HUES64 (cell line): ENCODE measurements around the gene IQCH.

Source experiments
- H3K27ac ChIP-seq: 2 replicates; pipeline ENCODE4 v1.7.0; 2013; ENCODE audit warnings: low read depth, low read length, inconsistent platforms
- H3K27me3 ChIP-seq: 2 replicates; pipeline ENCODE4 v1.6.1; 2013; ENCODE audit warnings: mild to moderate bottlenecking, low read length; ENCODE audit not compliant: insufficient read depth
- H3K36me3 ChIP-seq: 2 replicates; pipeline ENCODE4 v1.6.1; 2013; ENCODE audit warnings: mild to moderate bottlenecking, low read length; ENCODE audit not compliant: insufficient read depth
- H3K4me1 ChIP-seq: 2 replicates; pipeline ENCODE4 v1.6.1; 2013; ENCODE audit warnings: mild to moderate bottlenecking, low read length, moderate library complexity; ENCODE audit not compliant: insufficient read depth
- H3K4me3 ChIP-seq: 2 replicates; pipeline ENCODE4 v1.5.1; 2013; ENCODE audit warnings: mild to moderate bottlenecking, low read length, moderate library complexity
- H3K9ac ChIP-seq: 2 replicates; pipeline ENCODE4 v1.6.1; 2013; ENCODE audit warnings: mild to moderate bottlenecking, low read depth, low read length
- H3K9me3 ChIP-seq: 2 replicates; pipeline ENCODE4 v1.6.1; 2013; ENCODE audit warnings: low read depth, low read length; ENCODE audit not compliant: insufficient read depth
- WGBS: fragments of 150-250, 120-280 bp; methylation state at CpG from one replicate; pipeline ENCODE4 v1.1.7; 2013; ENCODE audit warnings: missing lambda C conversion rate; 5-methylcytosine and 5-hydroxymethylcytosine counted together

The IQCH gene

DNA sequence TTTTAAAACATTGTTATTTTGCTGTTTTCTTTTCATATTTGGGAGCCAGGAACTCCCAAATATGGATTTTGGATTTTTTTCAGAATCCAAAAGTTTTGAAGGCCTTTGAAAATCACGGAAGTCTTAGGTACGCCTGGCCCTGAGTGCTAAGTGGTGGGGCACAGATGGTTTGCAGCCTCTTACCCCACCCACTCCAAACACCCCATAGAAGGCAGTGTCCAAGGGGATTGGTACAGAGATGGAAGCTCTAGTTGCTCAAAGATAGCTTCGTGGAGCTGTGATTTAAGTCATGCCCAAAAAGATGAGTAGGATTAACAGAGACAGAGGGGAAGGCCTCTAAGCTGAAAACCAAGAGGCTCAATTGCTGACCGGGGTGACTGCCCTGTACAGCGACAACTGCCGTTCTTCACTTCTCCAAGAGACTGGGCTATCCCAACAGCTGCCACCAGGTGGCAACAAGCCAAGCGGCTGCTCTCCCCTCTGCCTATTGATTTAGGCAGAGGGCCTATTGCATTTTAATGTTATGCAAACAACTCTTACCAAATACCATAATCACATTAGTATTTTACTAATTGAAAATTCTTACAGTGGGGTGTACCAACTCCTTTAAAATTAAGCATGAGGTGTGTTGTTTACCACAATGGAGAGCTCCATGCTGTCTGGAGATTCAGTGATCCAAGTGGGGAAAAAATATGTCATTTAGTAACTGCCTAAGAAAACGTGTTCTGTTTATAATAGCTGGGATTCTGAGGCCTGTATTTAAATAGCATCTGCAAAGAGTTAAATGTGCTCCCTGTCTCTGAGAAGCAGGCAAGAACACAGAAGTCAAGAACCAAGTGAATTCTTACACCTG lies 202.3 kb downstream of the IQCH start:
- H3K36me3 ChIP-seq = no peaks in the 10 kb centered on the region
- 41% methylated on average over 8 of the region's 8 CpGs for WGBS
- H3K9ac ChIP-seq = no peak overlapping the region
- no peak overlapping the region for H3K27ac ChIP-seq
- no peaks in the 10 kb centered on the region for H3K4me1 ChIP-seq
- peaks cover 7% of the 10 kb centered on the region for H3K9me3 ChIP-seq
- no peak overlapping the region for H3K4me3 ChIP-seq
- H3K27me3 ChIP-seq = no peaks in the 10 kb centered on the region

DNA sequence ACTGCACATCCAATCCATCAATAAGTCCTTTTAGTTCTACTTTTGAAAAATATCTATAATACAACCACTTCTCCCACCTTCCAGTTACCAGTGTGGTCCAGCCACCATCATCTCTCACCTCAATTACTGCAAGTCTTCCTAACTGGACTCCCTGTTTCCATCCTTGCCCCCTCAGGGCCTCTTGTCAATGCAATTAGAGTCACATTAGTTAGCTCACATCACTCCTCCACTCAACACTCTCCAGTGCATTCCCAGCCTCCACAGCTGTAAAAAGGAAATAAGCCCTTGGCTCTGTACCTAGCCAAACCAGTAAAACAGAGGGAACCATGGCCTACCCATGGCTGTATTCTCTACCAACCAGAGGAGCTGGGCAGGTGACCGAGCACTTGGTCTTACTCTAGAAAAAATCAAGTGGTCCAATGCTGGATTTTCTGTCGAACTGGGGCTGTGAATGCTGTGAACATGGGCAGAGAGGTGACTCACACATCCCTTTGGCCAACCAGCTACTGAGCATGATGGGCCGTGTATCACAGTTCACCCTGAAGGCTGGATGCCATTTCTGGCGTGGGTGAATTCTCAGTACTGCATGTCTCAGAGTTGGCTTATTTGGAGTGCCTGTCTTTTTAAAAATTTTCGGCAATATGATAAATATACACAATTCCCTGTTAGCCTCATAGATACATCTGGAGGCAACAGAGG lies 203.9 kb downstream of the IQCH start:
- H3K9ac ChIP-seq = no peak overlapping the region
- WGBS = 87% methylated on average over 4 of the region's 5 CpGs
- H3K36me3 ChIP-seq = no peaks in the 10 kb centered on the region
- no peaks in the 10 kb centered on the region for H3K27me3 ChIP-seq
- H3K4me1 ChIP-seq = no peaks in the 10 kb centered on the region
- no peak overlapping the region for H3K27ac ChIP-seq
- peaks cover 7% of the 10 kb centered on the region for H3K9me3 ChIP-seq
- no peak overlapping the region for H3K4me3 ChIP-seq

DNA sequence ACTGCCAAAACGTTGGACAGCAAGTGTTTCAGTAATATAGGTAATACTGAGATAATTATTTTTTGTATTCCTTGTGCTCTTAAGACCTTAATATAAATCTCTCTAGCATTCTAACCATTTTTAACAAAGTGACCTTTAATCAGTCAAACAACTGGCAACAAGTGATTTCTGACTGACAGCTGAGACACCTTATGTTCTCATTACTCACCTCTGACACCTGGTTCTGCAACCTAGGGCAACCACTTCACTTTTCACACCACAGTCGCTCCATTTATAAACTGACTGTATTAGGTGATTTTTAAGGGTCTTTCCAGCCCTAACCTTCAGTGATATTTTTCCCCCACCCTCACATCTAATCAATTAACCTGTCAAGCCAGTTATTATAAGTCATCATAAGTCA lies 205.9 kb downstream of the IQCH start:
- 92% methylated on average over 1 of the region's 2 CpGs for WGBS
- H3K4me1 ChIP-seq = no peaks in the 10 kb centered on the region
- no peak overlapping the region for H3K9ac ChIP-seq
- no peaks in the 10 kb centered on the region for H3K27me3 ChIP-seq
- no peaks in the 10 kb centered on the region for H3K9me3 ChIP-seq
- H3K27ac ChIP-seq = no peak overlapping the region
- no peak overlapping the region for H3K4me3 ChIP-seq
- H3K36me3 ChIP-seq = no peaks in the 10 kb centered on the region

DNA sequence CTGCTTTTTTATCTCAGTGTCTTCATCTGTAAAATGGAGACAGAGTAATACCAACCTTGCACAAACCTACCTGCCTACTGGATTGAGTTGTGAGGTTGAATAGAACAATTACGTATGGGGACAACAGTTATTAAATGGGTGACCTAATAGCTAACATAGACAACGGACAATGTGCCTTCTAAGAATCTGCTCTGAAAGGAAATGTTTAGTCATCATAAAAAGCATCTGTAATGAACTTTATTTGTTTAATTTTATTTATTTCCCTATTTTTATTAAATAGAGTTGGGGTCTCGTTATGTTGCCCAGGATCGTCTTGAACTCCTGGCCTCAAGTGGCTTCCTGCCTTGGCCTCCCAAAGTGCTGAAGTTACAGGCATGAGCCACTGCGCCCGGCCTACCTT lies 207.1 kb downstream of the IQCH start:
- no peak overlapping the region for H3K4me3 ChIP-seq
- no peaks in the 10 kb centered on the region for H3K4me1 ChIP-seq
- H3K27ac ChIP-seq = no peak overlapping the region
- no peaks in the 10 kb centered on the region for H3K36me3 ChIP-seq
- H3K27me3 ChIP-seq = no peaks in the 10 kb centered on the region
- WGBS = 94% methylated on average over 6 of the region's 6 CpGs
- H3K9me3 ChIP-seq = no peaks in the 10 kb centered on the region
- H3K9ac ChIP-seq = no peak overlapping the region

DNA sequence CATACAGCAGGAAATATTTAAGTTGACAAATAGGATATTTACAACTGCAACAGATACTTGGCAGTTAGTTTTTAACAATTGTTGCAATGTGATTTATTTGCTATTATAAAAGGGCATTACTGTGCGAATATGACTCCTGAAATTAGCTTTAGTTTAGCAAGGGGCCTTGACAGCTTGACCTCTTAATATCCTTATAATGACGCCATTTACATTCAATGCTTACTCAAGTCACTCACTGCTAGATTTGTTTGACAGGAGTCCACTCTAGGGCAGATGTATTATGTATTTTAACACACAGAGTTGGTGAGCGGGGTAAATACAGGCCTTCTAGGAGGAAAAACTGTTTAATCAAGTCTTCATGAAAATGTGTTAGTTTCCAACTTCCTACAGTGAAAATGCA lies 208.3 kb downstream of the IQCH start:
- no peaks in the 10 kb centered on the region for H3K27me3 ChIP-seq
- H3K36me3 ChIP-seq = no peaks in the 10 kb centered on the region

DNA sequence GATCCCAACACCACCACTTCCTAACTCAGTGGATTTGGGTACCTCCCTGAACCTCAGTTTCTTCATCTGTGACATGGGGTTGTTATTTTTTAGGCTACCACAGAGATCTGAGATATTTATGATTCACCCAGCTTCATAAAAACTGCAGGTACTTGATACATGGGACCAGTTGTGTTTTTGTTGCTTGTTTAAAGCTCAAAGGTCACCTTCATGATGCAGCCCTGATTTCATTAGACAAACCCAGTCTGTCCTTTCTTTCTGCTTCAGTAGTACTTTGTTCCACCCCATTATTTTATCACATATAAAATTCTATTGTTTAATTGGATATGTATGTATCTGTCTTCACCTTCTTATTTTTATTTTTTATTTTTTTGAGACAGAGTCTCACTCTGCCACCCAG lies 208.9 kb downstream of the IQCH start:
- Histone ChIP-seq H3K36me3 (no peaks in the 10 kb centered on the region), H3K27ac (no peak overlapping the region), H3K27me3 (no peaks in the 10 kb centered on the region), H3K4me1 (no peaks in the 10 kb centered on the region), H3K9me3 (no peaks in the 10 kb centered on the region), H3K4me3 (no peak overlapping the region), H3K9ac (no peak overlapping the region)

More for the DNA sequence above, 208.3 kb downstream of the IQCH start:
- no peak overlapping the region for H3K4me3 ChIP-seq
- H3K27ac ChIP-seq = no peak overlapping the region
- H3K9me3 ChIP-seq = no peaks in the 10 kb centered on the region
- 97% methylated on average over 3 of the region's 3 CpGs for WGBS
- no peaks in the 10 kb centered on the region for H3K4me1 ChIP-seq
- no peak overlapping the region for H3K9ac ChIP-seq

DNA sequence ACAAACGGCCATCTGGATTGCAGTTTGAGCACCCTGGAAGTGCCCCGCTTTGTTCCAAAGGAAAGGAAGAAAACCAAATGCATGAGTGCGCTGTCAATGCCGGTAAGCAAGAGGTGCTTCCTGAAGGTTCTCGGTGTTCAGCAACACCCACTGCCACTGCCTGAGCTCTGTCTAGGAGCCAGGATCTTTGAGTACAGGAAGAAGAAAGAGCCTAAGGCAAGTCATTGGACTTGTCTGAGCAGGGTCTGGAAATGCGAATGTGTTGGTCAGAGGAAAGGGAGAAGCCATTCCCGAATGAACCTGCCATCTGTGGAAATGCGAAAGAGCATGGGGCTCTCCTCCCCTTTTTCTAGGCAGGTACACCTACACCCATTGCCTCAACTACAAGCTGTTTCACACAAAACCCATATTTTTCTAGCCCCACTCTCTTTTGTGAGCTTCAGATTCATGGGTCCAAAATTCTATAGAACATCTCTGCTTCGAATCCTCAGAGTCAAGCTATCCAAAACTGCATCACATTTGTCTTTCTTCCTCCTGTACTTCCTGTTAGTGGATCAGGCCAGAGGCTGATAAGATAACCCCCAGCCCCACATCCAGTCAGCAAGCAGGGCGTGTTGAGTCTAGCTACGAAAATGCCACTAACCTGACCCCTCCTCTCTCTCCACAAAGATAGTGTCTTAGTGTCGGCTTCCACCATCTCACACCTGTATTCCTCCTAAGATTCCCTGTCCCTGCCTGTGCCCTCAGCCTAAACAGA lies 210.8 kb downstream of the IQCH start:
- WGBS = 92% methylated on average over 12 of the region's 12 CpGs
- no peak overlapping the region for H3K9ac ChIP-seq

DNA sequence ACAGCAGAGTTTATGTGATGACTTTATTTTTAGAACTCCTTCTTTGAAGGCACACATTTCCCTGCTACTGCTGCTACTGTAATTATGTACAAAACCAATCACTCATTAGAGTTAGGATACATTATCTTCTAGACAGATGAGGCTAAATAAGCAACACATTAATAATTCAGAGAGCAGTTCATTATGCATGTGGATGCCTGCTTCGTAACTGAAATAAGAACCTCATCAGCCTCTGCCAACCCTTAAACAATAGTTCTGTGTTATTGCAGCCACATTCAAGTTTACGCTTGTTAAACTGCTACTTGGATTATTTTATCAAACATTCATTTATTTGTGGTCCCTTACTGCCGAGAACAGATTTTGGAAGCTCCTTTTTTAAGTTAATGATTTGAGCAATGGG lies 213.8 kb downstream of the IQCH start:
- H3K9me3 ChIP-seq = no peaks in the 10 kb centered on the region
- no peaks in the 10 kb centered on the region for H3K4me1 ChIP-seq
- no peaks in the 10 kb centered on the region for H3K27me3 ChIP-seq
- H3K27ac ChIP-seq = no peak overlapping the region
- no peak overlapping the region for H3K4me3 ChIP-seq
- 95% methylated on average over 2 of the region's 3 CpGs for WGBS
- no peaks in the 10 kb centered on the region for H3K36me3 ChIP-seq
- no peak overlapping the region for H3K9ac ChIP-seq

More for the DNA sequence above, 210.8 kb downstream of the IQCH start:
- Histone ChIP-seq H3K27ac (no peak overlapping the region), H3K27me3 (no peaks in the 10 kb centered on the region), H3K4me3 (no peak overlapping the region), H3K36me3 (no peaks in the 10 kb centered on the region), H3K4me1 (no peaks in the 10 kb centered on the region), H3K9me3 (no peaks in the 10 kb centered on the region)

DNA sequence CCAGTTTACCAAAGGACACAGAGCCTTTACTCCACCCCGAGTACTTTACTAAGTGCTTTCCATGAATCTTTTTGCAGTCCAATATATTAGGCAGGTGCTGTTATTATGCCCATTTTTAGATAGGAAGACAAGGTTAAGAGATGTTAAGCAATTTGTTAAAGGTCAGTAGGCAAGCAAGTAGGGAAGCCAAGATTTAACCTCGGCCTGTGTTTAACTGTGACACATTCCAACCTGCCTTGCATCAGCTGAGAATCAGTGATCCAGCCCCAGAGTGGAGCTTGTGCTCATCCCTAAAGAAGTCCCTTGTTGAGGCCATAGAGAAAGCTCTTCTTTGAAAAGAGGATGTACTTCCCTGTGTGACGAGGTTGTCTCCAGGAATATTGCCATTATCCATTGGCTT lies 215.1 kb downstream of the IQCH start:
- H3K36me3 ChIP-seq = no peaks in the 10 kb centered on the region
- H3K4me1 ChIP-seq = no peaks in the 10 kb centered on the region
- H3K9me3 ChIP-seq = no peaks in the 10 kb centered on the region
- WGBS = 94% methylated on average over 3 of the region's 3 CpGs
- no peaks in the 10 kb centered on the region for H3K27me3 ChIP-seq
- H3K4me3 ChIP-seq = no peak overlapping the region
- no peak overlapping the region for H3K27ac ChIP-seq
- H3K9ac ChIP-seq = no peak overlapping the region

DNA sequence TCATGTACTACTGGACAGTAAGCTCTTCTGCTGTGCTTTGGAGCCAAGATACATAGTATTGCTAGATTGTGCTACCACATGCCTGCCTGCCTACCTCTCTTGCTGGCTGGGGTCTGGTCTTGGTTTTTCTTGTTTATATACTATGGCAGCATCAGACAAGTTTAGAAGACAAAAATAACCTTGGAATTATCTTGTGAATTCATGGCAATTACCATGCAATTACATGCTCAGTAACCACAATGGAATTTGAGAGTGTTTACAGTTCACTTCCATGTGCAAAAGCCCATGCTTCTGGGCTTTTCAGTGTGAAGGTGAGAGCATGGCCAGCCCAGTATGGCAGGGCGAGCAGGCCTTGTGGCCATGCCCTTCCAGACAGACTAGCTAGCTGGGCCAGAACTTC lies 218.4 kb downstream of the IQCH start:
- no peaks in the 10 kb centered on the region for H3K27me3 ChIP-seq
- no peak overlapping the region for H3K9ac ChIP-seq
- no peaks in the 10 kb centered on the region for H3K9me3 ChIP-seq
- H3K27ac ChIP-seq = no peak overlapping the region
- no peaks in the 10 kb centered on the region for H3K36me3 ChIP-seq
- H3K4me3 ChIP-seq = no peak overlapping the region
- no peaks in the 10 kb centered on the region for H3K4me1 ChIP-seq
- 89% methylated on average over 1 of the region's 1 CpG for WGBS

DNA sequence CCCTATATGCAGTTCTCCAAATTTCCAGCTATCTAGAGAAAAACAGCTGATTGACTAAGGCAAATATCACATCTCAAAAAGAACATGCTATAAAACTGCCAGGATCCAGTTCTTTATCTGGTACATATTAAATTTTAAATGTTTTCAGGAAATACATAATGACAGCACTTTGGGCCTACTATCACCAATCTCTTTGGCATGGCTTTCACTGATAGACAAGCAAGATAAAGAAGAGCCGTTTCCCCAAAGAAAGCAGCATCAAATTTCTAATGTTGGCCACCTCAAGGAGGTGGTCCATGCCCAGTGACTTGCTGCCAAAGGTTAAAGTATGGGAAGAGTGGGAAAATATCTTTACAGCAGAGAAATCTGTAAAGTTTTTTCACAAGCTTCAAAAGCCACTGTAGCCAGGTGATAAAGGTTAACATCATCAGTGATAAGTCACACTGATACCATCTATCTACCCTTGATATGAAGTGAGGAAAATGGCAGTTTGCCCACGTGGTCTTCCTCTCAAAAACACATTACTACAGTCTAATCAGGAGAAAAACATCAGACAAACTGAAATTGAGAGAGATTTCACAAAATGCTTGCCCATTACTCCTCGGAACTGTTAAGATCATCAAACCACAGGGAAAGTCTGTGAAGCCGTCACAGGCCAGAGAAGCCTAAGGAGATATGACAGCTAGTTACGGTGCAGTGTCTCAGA lies 220.0 kb downstream of the IQCH start:
- H3K9me3 ChIP-seq = no peaks in the 10 kb centered on the region
- H3K27ac ChIP-seq = no peak overlapping the region
- H3K9ac ChIP-seq = no peak overlapping the region
- no peaks in the 10 kb centered on the region for H3K36me3 ChIP-seq
- no peaks in the 10 kb centered on the region for H3K27me3 ChIP-seq
- H3K4me3 ChIP-seq = no peak overlapping the region
- no peaks in the 10 kb centered on the region for H3K4me1 ChIP-seq
- 90% methylated on average over 5 of the region's 5 CpGs for WGBS
